GM19193 (cell line): Measurements from ENCODE around the gene IL5.

Source experiments
- POLR2A ChIP-seq: IDR thresholded peaks from 4 replicates; pipeline ENCODE4 v1.6.1; 2011; ENCODE audit not compliant: insufficient read depth, insufficient read length; ENCODE audit errors: extremely low read depth

Gene IL5

GRCh38 chr5:132501961-132502931 lies 41.1 kb downstream of the IL5 start:
- TF ChIP-seq POLR2A = no peak

- no peak for TF ChIP-seq POLR2A
Observed at GRCh38 chr5:132501629-132501956, 41.7 kb downstream of the IL5 start.

- TF ChIP-seq POLR2A = peak; percentile 32
Observed at GRCh38 chr5:132500931-132501628, 42.2 kb downstream of the IL5 start.

- no peak for TF ChIP-seq POLR2A
Observed at GRCh38 chr5:132500244-132500930, 42.9 kb downstream of the IL5 start.

- TF ChIP-seq POLR2A = no peak
Observed at GRCh38 chr5:132499440-132500243, 43.7 kb downstream of the IL5 start.

GRCh38 chr5:132498686-132499271 lies 44.5 kb downstream of the IL5 start:
- no peak for TF ChIP-seq POLR2A

- no peak for TF ChIP-seq POLR2A
Observed at GRCh38 chr5:132498152-132498551, 45.2 kb downstream of the IL5 start.

- no peak for TF ChIP-seq POLR2A
Observed at GRCh38 chr5:132497488-132497997, 45.8 kb downstream of the IL5 start.

- TF ChIP-seq POLR2A = peak; percentile 78
Observed at GRCh38 chr5:132496631-132497487, 46.5 kb downstream of the IL5 start.

GRCh38 chr5:132496191-132496630 lies 47.1 kb downstream of the IL5 start:
- peak; percentile 3 for TF ChIP-seq POLR2A

- TF ChIP-seq POLR2A = peak; percentile 61
Observed at GRCh38 chr5:132495667-132496190, 47.6 kb downstream of the IL5 start.

- TF ChIP-seq POLR2A = no peak
Observed at GRCh38 chr5:132493821-132494220, 49.5 kb downstream of the IL5 start.

GRCh38 chr5:132493241-132493640 lies 50.1 kb downstream of the IL5 start:
- no peak for TF ChIP-seq POLR2A
